ENCODE data around the gene YIF1A. TPM values are rescaled to one million over a fixed set of nuclear protein-coding genes. Genes with fewer than 3 reads are reported as not detected.

Gene YIF1A
- polyA plus RNA-seq, 2 of the 4 experiments (the other 2 are of a cell fraction), result 79.7 to 99.7 TPM

DNA sequence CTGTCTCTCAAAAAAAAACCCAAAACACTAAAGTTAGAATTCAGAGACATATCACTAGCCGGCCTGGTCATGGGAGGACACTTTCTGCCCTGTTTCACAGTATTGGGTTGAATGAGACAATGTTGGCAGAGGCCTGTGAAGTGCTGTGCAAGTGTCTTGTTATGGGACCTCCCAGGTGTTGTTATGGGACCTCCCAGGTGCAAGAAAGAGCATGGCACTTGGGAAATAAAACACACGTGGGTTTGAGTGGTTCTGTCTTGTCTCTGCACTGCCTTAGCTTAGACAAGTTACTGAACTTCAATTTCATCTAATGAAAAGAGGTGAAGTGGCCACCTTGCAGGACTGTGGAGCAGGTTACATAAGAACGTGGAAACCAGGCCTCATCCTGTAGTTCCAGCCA is 49.4 kb downstream of the YIF1A start:
- CTCF ChIA-PET, result interaction anchor here (1.2 to 1.5 kb wide), 2 partner anchors 17 to 21 kb away, joined by 3 to 6 read pairs; no protein-coding TSS in a partner anchor
- DNase-seq (ENCODE audit: low read depth in 1 of 2, low spot score in 1 of 2) (no peak), ATAC-seq (no peak), FAIRE-seq (no peak)
- Histone ChIP-seq H3K4me3 (no peak overlapping the region), H3K27ac (no peak overlapping the region), H3K4me2 (no peak overlapping the region), H3K9me3 (no peaks in the 10 kb centered on the region), H3K4me1 (no peaks in the 10 kb centered on the region)
- TF ChIP-seq EP300 (IDR thresholded peaks at IDR 0.05), result no peak
- no peak for TF ChIP-seq GATA3 (IDR thresholded peaks at IDR 0.05; ENCODE audit: borderline replicate concordance)
- no peak for TF ChIP-seq KDM1A (IDR thresholded peaks at IDR 0.05; ENCODE audit: low read depth)
- TF ChIP-seq HOXB13 (CRISPR knock-in tag; IDR thresholded peaks at IDR 0.05; ENCODE audit: low read depth), result no peak
- no peak for TF ChIP-seq MYC (IDR thresholded peaks at IDR 0.05; ENCODE audit: borderline replicate concordance, low read length)
- TF ChIP-seq JUN (IDR thresholded peaks at IDR 0.05), result no peak
- TF ChIP-seq NFE2L2 (conservative IDR thresholded peaks at IDR 0.05; ENCODE audit: low read length), result no peak
- TF ChIP-seq KDM5A (IDR thresholded peaks at IDR 0.05), result no peak
- TF ChIP-seq MAZ (IDR thresholded peaks at IDR 0.05; ENCODE audit: borderline replicate concordance, low read depth, low read length), result no peak
- no peak for TF ChIP-seq CTCF (IDR thresholded peaks at IDR 0.05)
- TF ChIP-seq RNF2 (IDR thresholded peaks at IDR 0.05; ENCODE audit: borderline replicate concordance, low read depth), result no peak
- TF ChIP-seq POLR2AphosphoS2 (conservative IDR thresholded peaks at IDR 0.05; ENCODE audit: low read length), result no peak
- TF ChIP-seq, protein P1, sequence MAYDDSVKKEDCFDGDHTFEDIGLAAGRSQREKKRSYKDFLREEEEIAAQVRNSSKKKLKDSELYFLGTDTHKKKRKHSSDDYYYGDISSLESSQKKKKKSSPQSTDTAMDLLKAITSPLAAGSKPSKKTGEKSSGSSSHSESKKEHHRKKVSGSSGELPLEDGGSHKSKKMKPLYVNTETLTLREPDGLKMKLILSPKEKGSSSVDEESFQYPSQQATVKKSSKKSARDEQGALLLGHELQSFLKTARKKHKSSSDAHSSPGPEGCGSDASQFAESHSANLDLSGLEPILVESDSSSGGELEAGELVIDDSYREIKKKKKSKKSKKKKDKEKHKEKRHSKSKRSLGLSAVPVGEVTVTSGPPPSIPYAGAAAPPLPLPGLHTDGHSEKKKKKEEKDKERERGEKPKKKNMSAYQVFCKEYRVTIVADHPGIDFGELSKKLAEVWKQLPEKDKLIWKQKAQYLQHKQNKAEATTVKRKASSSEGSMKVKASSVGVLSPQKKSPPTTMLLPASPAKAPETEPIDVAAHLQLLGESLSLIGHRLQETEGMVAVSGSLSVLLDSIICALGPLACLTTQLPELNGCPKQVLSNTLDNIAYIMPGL (CRISPR knock-in tag; IDR thresholded peaks at IDR 0.05; ENCODE audit: borderline replicate concordance), result no peak
- no peak for TF ChIP-seq NPAS2 (CRISPR knock-in tag; IDR thresholded peaks at IDR 0.05; ENCODE audit: borderline replicate concordance)
- no peak for TF ChIP-seq JUNB (IDR thresholded peaks at IDR 0.05)
- POLR2A ChIA-PET, result no interaction called here
- WGBS (ENCODE audit: missing lambda C conversion rate), result 69% methylated on average over 3 of the region's 3 CpGs

DNA sequence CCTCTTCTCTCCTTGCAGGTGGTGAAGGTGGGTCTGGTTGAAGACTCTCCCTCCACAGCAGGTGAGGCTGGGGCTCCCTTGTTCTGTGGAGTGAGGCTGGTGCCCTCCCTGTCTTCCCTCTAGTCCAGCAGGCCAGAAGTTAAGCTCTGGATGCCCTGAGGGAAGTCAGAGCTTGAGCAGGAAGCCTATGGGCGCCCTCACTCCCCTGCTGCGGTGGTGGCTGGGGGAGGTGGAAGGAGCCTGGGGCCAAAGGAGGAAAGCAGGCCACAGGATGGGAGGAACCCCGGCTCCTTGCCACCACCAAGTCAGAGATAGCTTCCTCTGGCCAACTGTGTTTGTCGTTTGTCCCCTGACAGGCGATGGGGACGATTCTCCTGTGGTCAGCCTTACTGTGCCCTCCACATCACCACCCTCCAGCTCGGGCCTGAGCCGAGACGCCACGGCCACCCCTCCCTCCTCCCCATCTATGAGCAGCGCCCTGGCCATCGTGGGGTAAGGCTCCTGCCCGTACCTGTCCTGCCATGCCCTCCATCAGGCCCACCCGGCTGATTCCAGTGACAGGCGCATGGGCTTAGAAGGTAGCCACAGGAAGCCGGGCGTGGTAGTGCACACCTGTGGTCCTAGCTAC is 50.0 kb downstream of the YIF1A start:
- POLR2A ChIA-PET, result no interaction called here
- no peaks in the 10 kb centered on the region for H3K9me3 ChIP-seq
- WGBS (ENCODE audit: missing lambda C conversion rate), result 93% methylated on average over 17 of the region's 17 CpGs
- no peaks in the 10 kb centered on the region for H3K4me1 ChIP-seq
- ATAC-seq (no peak), FAIRE-seq (no peak), DNase-seq (ENCODE audit: low read depth in 1 of 2, low spot score in 1 of 2) (no peak)
- no peak overlapping the region for H3K4me2 ChIP-seq
- TF ChIP-seq USF2 (IDR thresholded peaks at IDR 0.05) (no peak), HEYL (CRISPR knock-in tag; IDR thresholded peaks at IDR 0.05) (no peak), JUN (IDR thresholded peaks at IDR 0.05) (no peak), FOSB (CRISPR knock-in tag; IDR thresholded peaks at IDR 0.05) (no peak), EHMT2 (IDR thresholded peaks at IDR 0.05; ENCODE audit: low read depth) (no peak), KDM5A (IDR thresholded peaks at IDR 0.05) (no peak), PBX3 (IDR thresholded peaks at IDR 0.05) (no peak), MYC (IDR thresholded peaks at IDR 0.05; ENCODE audit: borderline replicate concordance, low read length) (no peak), ZSCAN20 (CRISPR knock-in tag; IDR thresholded peaks at IDR 0.05) (no peak), CBX2 (IDR thresholded peaks at IDR 0.05; ENCODE audit: borderline replicate concordance, low read depth) (no peak), RFX5 (IDR thresholded peaks at IDR 0.05) (no peak)
- CTCF ChIA-PET, result interaction anchor here (1.2 to 1.5 kb wide), 3 partner anchors 14 to 21 kb away, joined by 3 to 6 read pairs (median 4); no protein-coding TSS in a partner anchor
- no peak overlapping the region for H3K27ac ChIP-seq
- H3K4me3 ChIP-seq, result no peak overlapping the region
